Gastrocnemius medialis (tissue), 4 donors: ENCODE data around the gene RAD50. TPM values are rescaled to one million over a fixed set of nuclear protein-coding genes. Genes with fewer than 3 reads are reported as not detected.

Experiments
- ATAC-seq, 2 donors: fragments of 150-250 bp; one replicate each; pipeline ENCODE4 v1.9.1; 2016
- DNase-seq, 2 donors: peaks; one replicate each; pipeline ENCODE4 v3.0.0-alpha.2; 2019
- H3K27ac ChIP-seq, 4 donors: fragments of 200-600 bp; sonication (generic); 1 replicate in 1 of 4; 2 replicates in 3 of 4; pipeline ENCODE4 v1.5.1; 2016 to 2018; ENCODE audit warnings: mild to moderate bottlenecking in 2 of 4, moderate library complexity in 1 of 4
- H3K27me3 ChIP-seq, 3 donors: fragments of 200-600 bp; sonication (generic) in 2 of 3; 1 replicate in 1 of 3; 2 replicates in 2 of 3; pipeline versions ENCODE4 v1.5.1 to v1.6.0; 2016 to 2019; ENCODE audit warnings: mild to moderate bottlenecking in 1 of 3, moderate library complexity in 1 of 3
- H3K36me3 ChIP-seq, 2 donors: fragments of 200-600 bp; sonication (generic) in 1 of 2; one replicate each; pipeline ENCODE4 v1.5.1; 2017 to 2018
- H3K4me1 ChIP-seq, 2 donors: fragments of 200-600 bp; sonication (generic) in 1 of 2; one replicate each; pipeline ENCODE4 v1.5.1; 2016 to 2017; ENCODE audit warnings: mild to moderate bottlenecking in 2 of 2
- H3K4me3 ChIP-seq, 4 donors: fragments of 200-600 bp; sonication (generic) in 3 of 4; 1 replicate in 1 of 4; 2 replicates in 3 of 4; pipeline ENCODE4 v1.5.1; 2016 to 2019; ENCODE audit warnings: mild to moderate bottlenecking in 2 of 4
- H3K9me3 ChIP-seq, 3 donors: fragments of 200-600 bp; sonication (generic) in 2 of 3; 1 replicate in 1 of 3; 2 replicates in 2 of 3; pipeline ENCODE4 v1.5.1; 2016 to 2019
- POLR2A ChIP-seq, 2 donors: fragments of 450-650 bp; IDR thresholded peaks; one replicate each; pipeline ENCODE4 v1.6.1; 2017; ENCODE audit warnings: antibody characterized with exemption in 2 of 2, mild to moderate bottlenecking in 2 of 2, moderate library complexity in 2 of 2
- in situ Hi-C, 4 donors: fragments of 200-750 bp; cut with MboI; loops; one replicate each; pipeline versions ENCODE4 v1.15.0 to v1.8.0; 2017; ENCODE audit warnings: low sequenced_read_pairs in 4 of 4
- intact Hi-C: fragments of 100-400 bp; cut with DNase I; formaldehyde crosslinking; loops from one replicate; pipeline ENCODE4 v1.15.1; 2023; ENCODE audit warnings: low total_unique reads
- total RNA-seq, 4 donors: library from RNA; depleted of rRNA; stranded (reverse); fragments of >200 nt; gene quantifications; one replicate each; pipeline versions ENCODE4 v1.1.0 to v1.2.3, GENCODE V29; 2016
- TF ChIP-seq, protein P1 (sequence below), 5 experiments: fragments of 450-650 bp in 3 of 5; fragments of 200-600 bp in 2 of 5; sonication (generic) in 2 of 5; IDR thresholded peaks in 4 of 5; conservative IDR thresholded peaks in 1 of 5; 1 replicate in 4 of 5; 2 replicates in 1 of 5; pipeline ENCODE4 v1.5.1; 2016 to 2019; ENCODE audit warnings: antibody characterized with exemption in 5 of 5, mild to moderate bottlenecking in 3 of 5, moderate library complexity in 3 of 5

The RAD50 gene
- total RNA-seq, 4 donors from 2014 or later: 18.9 to 29.1 (median 22.0) TPM

DNA sequence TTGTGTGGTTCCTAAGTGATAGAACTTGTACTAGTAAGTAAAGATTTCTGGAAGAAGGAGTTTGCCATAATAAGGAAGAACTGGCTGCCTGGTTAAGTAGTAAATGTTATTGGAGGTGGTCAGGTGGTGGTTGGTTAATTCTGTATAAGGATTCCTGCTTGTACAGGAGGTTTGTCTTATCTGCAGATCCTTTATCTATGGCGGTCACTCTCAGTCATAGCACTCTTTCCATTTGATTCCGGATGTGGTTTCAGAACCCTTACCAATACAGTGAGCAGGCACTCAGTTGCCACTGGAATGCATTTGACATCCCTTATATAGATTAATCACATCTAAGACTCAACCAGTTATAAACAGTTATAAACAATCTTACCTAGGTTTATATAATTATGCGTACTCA lies 50.3 kb downstream of the RAD50 start:
- TF ChIP-seq, protein P1, sequence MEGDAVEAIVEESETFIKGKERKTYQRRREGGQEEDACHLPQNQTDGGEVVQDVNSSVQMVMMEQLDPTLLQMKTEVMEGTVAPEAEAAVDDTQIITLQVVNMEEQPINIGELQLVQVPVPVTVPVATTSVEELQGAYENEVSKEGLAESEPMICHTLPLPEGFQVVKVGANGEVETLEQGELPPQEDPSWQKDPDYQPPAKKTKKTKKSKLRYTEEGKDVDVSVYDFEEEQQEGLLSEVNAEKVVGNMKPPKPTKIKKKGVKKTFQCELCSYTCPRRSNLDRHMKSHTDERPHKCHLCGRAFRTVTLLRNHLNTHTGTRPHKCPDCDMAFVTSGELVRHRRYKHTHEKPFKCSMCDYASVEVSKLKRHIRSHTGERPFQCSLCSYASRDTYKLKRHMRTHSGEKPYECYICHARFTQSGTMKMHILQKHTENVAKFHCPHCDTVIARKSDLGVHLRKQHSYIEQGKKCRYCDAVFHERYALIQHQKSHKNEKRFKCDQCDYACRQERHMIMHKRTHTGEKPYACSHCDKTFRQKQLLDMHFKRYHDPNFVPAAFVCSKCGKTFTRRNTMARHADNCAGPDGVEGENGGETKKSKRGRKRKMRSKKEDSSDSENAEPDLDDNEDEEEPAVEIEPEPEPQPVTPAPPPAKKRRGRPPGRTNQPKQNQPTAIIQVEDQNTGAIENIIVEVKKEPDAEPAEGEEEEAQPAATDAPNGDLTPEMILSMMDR (IDR thresholded peaks at IDR 0.05 in 4 of 5, conservative IDR thresholded peaks at IDR 0.05 in 1 of 5): no peak
- no peak for TF ChIP-seq POLR2A (IDR thresholded peaks at IDR 0.05)
- Histone ChIP-seq H3K27ac (no peak overlapping the region), H3K27me3 (no peaks in the 10 kb centered on the region), H3K36me3 (peaks cover 4 to 87% of the 10 kb centered on the region in 2 donors), H3K4me3 (no peak overlapping the region), H3K4me1 (no peaks in the 10 kb centered on the region), H3K9me3 (no peaks in the 10 kb centered on the region)
- in situ Hi-C loops (no loop called here), intact Hi-C loops (no loop called here)
- DNase-seq: no peak
- no peak for ATAC-seq

DNA sequence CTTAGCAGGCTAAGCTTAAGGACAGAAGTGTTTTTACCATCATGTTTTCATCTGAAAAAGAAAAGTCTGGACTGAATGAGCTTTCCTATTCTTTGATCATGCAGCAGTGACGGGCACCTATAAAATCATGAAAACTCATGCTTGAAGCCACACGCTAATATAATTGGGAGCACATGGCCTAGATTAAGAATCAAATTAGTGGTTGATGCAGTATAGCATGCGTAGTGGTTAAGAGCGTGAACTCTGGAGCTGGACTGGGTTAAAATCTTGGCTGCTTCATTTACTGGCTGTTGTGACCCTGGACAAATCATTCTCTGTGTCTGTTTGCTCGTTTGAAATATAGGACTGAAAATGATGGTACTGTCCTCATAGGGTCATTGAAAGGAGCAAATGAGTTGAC lies 51.3 kb downstream of the RAD50 start:
- Histone ChIP-seq H3K9me3 (no peaks in the 10 kb centered on the region), H3K36me3 (peaks cover 4 to 82% of the 10 kb centered on the region in 2 donors), H3K27me3 (no peaks in the 10 kb centered on the region), H3K27ac (no peak overlapping the region), H3K4me3 (no peak overlapping the region), H3K4me1 (no peaks in the 10 kb centered on the region)
- DNase-seq: no peak
- in situ Hi-C loops: no loop called here
- TF ChIP-seq, protein P1 (IDR thresholded peaks at IDR 0.05 in 4 of 5, conservative IDR thresholded peaks at IDR 0.05 in 1 of 5): no peak
- TF ChIP-seq POLR2A (IDR thresholded peaks at IDR 0.05): no peak
- intact Hi-C loops: no loop called here
- no peak for ATAC-seq

DNA sequence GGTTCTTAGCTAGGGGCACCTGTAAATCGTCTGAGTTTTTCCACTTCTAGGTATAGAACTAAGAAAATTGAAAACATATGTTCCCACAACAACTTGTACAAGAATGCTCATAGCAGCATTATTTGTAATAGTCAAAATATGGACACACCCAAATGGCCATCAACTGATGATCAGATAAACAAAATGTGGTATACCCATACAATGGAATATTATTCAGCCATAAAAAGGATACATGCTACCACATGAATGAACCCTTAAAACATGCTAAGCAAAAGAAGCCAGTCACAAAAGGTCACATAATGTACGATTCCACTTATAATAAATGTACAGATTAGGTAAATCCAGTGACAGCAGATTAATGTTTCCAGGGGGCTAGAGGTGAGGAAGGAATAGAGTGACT lies 55.2 kb downstream of the RAD50 start:
- H3K4me3 ChIP-seq: no peak overlapping the region
- TF ChIP-seq, protein P1 (IDR thresholded peaks at IDR 0.05 in 4 of 5, conservative IDR thresholded peaks at IDR 0.05 in 1 of 5): no peak
- TF ChIP-seq POLR2A (IDR thresholded peaks at IDR 0.05): no peak
- in situ Hi-C loops (no loop called here), intact Hi-C loops (no loop called here)
- H3K4me1 ChIP-seq: no peaks in the 10 kb centered on the region
- ATAC-seq (no peak), DNase-seq (no peak)
- H3K36me3 ChIP-seq: peaks cover 4 to 73% of the 10 kb centered on the region in 2 donors
- H3K27ac ChIP-seq: no peak overlapping the region
- no peaks in the 10 kb centered on the region for H3K27me3 ChIP-seq
- H3K9me3 ChIP-seq: no peaks in the 10 kb centered on the region

DNA sequence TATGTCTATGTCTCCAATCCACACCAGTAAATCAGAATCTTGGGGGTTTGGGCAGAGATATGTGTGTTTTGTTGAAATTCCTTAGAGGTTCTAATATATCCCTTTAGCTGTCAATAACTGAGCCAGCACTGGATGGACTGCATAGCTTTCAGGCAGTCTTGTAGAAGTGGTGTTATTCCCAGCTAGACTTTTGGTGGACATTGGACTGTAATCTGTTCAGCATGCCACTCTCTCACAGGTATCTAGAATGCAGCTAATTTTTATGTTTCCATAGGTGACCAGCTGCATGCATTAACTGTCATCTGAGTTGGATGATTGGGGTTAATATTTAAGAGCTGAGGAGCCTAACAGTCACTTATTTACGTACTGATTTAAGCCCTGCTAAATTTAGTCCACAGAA lies 56.1 kb downstream of the RAD50 start:
- no peak overlapping the region for H3K4me3 ChIP-seq
- in situ Hi-C loops: no loop called here
- H3K27me3 ChIP-seq: no peaks in the 10 kb centered on the region
- no peaks in the 10 kb centered on the region for H3K9me3 ChIP-seq
- H3K36me3 ChIP-seq: peaks cover 4 to 72% of the 10 kb centered on the region in 2 donors
- no peak overlapping the region for H3K27ac ChIP-seq
- no peaks in the 10 kb centered on the region for H3K4me1 ChIP-seq
- TF ChIP-seq, protein P1 (IDR thresholded peaks at IDR 0.05 in 4 of 5, conservative IDR thresholded peaks at IDR 0.05 in 1 of 5): no peak
- TF ChIP-seq POLR2A (IDR thresholded peaks at IDR 0.05): no peak
- intact Hi-C loops: no loop called here
- DNase-seq (no peak), ATAC-seq (no peak)

DNA sequence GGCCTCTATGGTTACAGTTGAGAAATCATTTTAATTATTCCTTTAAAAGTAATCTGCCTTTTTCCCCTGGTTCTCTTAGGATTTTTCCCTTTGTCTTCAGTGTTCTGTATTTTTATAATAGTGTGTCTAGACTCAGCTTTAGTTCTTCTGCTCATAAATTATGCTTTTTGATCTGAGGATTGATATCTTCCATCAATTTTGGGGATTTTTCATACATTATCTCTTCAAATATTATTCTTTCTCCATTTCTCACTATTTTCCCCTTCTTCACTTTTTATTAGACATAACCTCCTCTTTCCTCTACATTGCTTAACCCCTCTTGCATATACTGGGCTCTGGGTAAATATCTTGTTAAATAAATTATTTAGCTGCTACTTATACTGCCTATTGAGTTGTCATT lies 64.9 kb downstream of the RAD50 start:
- H3K9me3 ChIP-seq: no peaks in the 10 kb centered on the region

More for the DNA sequence above, 64.9 kb downstream of the RAD50 start:
- in situ Hi-C loops (no loop called here), intact Hi-C loops (no loop called here)
- Histone ChIP-seq H3K4me1 (no peaks in the 10 kb centered on the region), H3K27me3 (no peaks in the 10 kb centered on the region), H3K36me3 (peaks cover 0 to 40% of the 10 kb centered on the region in 2 donors), H3K27ac (no peak overlapping the region), H3K4me3 (no peak overlapping the region)
- DNase-seq (no peak), ATAC-seq (no peak)
- TF ChIP-seq POLR2A (IDR thresholded peaks at IDR 0.05): no peak
- TF ChIP-seq, protein P1 (IDR thresholded peaks at IDR 0.05 in 4 of 5, conservative IDR thresholded peaks at IDR 0.05 in 1 of 5): no peak
